BE2C (cell line): ENCODE data around the gene DNASE2.
"Not testable (repeated sequence)": the region's sequence is repeated elsewhere in the genome, so short reads cannot be mapped to it uniquely, and the experiment has no call there.

Source experiments
- DNase-seq: peaks from one replicate; pipeline ENCODE4 v3.0.0-alpha.2; 2020
- H3K27me3 ChIP-seq: fragments of 250-450 bp; sonication (Bioruptor Pico); 2 replicates; pipeline ENCODE4 v1.5.1; 2020; ENCODE audit warnings: mild to moderate bottlenecking
- H3K36me3 ChIP-seq: fragments of 250-450 bp; sonication (Bioruptor Pico); 2 replicates; pipeline ENCODE4 v1.5.1; 2020; ENCODE audit warnings: mild to moderate bottlenecking
- H3K4me1 ChIP-seq: fragments of 250-450 bp; sonication (Bioruptor Pico); 2 replicates; pipeline ENCODE4 v1.5.1; 2020
- H3K4me3 ChIP-seq: 2 replicates; pipeline ENCODE4 v1.5.1; 2011; ENCODE audit warnings: low read depth, low read length
- H3K9me3 ChIP-seq: fragments of 250-450 bp; sonication (Bioruptor Pico); 2 replicates; pipeline ENCODE4 v1.5.1; 2020
- TF ChIP-seq, protein P1 (sequence below): IDR thresholded peaks from 2 replicates; pipeline ENCODE4 v1.5.1; 2012; ENCODE audit warnings: mild to moderate bottlenecking, low read depth, low read length

Gene DNASE2

DNA sequence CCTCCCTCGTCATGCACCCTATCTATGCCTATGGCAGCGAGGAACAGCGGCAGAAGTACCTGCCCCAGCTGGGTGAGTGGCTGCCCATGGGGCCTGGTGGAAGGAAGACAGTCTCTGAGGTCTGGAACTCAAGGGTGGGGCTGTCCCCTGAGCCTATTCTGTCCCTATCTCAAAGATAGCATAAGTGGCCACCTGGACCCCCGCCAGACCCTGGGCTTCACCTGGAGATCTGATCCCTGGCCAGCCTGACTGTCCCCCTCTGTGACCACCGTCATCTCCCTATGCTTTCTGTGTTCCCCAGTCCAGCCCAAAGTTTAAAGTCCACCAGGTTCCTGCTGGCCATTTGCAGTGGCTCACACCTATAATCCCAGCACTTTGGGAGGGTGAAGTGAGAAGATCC lies 12.3 kb upstream of the DNASE2 start:
- Histone ChIP-seq H3K36me3 (no peaks in the 10 kb centered on the region), H3K4me1 (no peaks in the 10 kb centered on the region), H3K27me3 (no peaks in the 10 kb centered on the region), H3K4me3 (no peak overlapping the region), H3K9me3 (no peaks in the 10 kb centered on the region)
- TF ChIP-seq, protein P1, sequence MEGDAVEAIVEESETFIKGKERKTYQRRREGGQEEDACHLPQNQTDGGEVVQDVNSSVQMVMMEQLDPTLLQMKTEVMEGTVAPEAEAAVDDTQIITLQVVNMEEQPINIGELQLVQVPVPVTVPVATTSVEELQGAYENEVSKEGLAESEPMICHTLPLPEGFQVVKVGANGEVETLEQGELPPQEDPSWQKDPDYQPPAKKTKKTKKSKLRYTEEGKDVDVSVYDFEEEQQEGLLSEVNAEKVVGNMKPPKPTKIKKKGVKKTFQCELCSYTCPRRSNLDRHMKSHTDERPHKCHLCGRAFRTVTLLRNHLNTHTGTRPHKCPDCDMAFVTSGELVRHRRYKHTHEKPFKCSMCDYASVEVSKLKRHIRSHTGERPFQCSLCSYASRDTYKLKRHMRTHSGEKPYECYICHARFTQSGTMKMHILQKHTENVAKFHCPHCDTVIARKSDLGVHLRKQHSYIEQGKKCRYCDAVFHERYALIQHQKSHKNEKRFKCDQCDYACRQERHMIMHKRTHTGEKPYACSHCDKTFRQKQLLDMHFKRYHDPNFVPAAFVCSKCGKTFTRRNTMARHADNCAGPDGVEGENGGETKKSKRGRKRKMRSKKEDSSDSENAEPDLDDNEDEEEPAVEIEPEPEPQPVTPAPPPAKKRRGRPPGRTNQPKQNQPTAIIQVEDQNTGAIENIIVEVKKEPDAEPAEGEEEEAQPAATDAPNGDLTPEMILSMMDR, result no peak
- DNase-seq, result no peak

DNA sequence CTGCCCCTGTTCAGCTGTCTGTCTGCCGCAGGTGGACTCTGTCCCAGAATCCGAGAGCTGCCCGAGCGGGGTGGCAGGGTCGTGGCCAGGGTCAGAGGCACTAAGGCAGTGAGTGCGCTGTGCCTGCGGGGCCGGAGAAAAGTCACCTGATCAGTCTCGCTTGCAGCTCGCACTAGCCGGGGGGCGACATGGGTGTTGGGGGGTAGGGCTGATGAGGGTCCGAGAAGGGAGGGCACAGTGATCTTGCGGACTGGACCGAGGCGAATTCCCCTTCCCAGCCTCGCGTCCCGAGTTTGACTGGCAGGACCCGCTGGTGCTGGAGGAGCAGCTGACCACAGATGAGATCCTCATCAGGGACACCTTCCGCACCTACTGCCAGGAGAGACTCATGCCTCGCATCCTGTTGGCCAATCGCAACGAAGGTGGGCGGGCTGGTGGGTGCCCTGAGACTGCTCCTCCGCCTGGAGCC lies 10.3 kb upstream of the DNASE2 start:
- DNase-seq, result no peak

DNA sequence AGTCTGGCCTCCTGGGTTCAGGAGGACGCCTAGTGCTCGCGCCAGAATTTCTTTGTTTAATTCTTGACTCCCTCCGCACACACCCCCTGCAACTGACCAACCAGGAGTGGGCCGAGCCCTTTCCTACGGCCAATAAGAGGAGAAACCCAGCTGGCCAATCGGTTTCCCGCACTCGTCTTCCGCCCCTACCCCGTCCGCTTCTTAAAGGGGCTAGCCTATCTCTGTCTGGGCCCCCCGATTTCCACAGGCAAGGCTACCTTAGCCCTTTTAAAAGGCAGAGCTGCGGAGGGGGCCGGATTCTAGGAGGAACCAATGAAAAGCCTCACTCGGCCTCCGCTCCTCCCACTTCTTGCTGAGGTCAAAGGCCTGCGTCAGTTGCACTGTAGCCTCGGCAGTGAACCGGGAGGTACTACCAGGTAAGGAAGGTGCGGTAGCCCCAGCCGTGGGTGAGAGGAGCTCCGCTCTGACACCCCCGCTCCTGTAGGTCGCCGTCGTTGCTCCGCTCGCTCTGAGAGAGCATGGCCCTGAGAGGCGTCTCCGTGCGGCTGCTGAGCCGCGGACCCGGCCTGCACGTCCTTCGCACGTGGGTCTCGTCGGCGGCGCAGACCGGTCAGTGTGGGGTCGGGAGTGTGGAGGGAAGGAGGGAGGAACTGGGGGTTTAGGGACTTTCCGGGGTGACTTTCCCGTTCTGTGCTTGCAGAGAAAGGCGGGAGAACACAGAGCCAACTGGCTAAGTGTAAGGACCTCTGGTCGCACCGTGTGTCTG lies 9.7 kb upstream of the DNASE2 start, which contains the start of gene GCDH:
Gene GCDH, plus strand, starts transcription at position 374 of the 766 bp plus-strand sequence. Its CDS starts 145 bp downstream, at position 519.
- H3K4me3 ChIP-seq, result peak within 1 kb of the TSS; percentile 79
- peak; percentile 98 for DNase-seq
- no peaks in the 10 kb centered on the region for H3K9me3 ChIP-seq
- TF ChIP-seq, protein P1, result no peak; the same call in 1 of the 2 replicates
- no peaks in the 10 kb centered on the region for H3K36me3 ChIP-seq
- no peaks in the 10 kb centered on the region; the same call in 1 of the 2 replicates for H3K4me1 ChIP-seq
- H3K27me3 ChIP-seq, result peaks cover under 1% of the 10 kb centered on the region

More for the DNA sequence above, 10.3 kb upstream of the DNASE2 start:
- peak overlapping the region; percentile 79 for H3K4me3 ChIP-seq
- no peaks in the 10 kb centered on the region for H3K9me3 ChIP-seq
- H3K27me3 ChIP-seq, result no peaks in the 10 kb centered on the region; the same call in 1 of the 2 replicates
- H3K36me3 ChIP-seq, result no peaks in the 10 kb centered on the region
- TF ChIP-seq, protein P1, result no peak
- no peaks in the 10 kb centered on the region for H3K4me1 ChIP-seq

DNA sequence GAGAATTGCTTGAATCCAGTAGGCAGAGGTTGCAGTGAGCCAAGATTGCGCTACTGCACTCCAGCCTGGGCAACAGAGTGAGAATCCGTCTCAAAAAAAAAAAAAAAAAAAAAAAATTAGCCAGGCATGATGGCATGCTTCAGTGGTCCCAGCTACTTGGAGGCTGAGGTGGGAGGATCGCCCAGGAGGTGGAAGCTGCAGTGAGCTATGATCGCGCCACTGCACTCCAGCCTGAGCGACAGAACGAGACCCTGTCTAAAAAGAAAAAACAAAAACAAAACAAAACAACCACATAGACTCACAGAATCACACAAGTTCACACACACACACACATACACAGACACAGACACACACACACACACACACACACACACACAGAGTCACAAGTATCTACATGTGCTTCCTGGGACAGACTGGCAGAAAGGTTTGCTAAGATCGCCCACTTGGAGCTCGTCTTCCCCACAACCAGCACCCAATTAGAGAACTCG lies 9.1 kb upstream of the DNASE2 start:
- not testable (repeated sequence) for DNase-seq, H3K9me3 ChIP-seq, H3K27me3 ChIP-seq, H3K36me3 ChIP-seq, H3K4me1 ChIP-seq
- peak overlapping the region; percentile 39 for H3K4me3 ChIP-seq

DNA sequence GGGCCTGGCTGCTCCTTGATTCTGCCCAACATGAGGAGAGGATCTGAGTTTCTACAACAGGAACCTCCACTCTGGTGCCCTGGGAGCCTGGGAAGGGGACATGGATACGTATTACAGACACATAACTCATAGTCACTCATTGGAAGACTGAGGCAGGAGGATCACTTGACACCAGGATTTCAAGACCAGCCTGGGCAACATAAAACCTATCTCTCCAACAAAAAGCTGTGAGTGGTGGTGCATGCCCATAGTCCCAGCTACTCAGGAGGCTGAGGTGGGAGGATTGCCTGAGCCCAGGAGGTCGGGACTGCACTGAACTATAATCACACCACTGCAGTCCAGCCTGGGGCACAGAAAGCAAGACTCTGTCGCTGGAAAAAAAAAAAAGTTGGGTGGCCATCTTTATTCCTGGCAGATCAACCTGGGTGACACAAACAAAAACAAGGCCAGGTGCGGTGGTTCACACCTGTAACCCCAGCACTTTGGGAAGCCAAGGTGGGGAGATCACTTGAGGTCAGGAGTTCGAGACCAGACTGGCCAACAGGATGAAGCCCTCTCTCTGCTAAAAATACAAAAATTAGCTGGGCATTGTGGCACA lies 6.9 kb upstream of the DNASE2 start:
- Histone ChIP-seq H3K4me3 (no peak overlapping the region), H3K9me3 (peaks cover 11% of the 10 kb centered on the region), H3K27me3 (peaks cover 13% of the 10 kb centered on the region), H3K36me3 (no peaks in the 10 kb centered on the region), H3K4me1 (no peaks in the 10 kb centered on the region; the same call in 1 of the 2 replicates)
- TF ChIP-seq, protein P1, result no peak
- no peak for DNase-seq

DNA sequence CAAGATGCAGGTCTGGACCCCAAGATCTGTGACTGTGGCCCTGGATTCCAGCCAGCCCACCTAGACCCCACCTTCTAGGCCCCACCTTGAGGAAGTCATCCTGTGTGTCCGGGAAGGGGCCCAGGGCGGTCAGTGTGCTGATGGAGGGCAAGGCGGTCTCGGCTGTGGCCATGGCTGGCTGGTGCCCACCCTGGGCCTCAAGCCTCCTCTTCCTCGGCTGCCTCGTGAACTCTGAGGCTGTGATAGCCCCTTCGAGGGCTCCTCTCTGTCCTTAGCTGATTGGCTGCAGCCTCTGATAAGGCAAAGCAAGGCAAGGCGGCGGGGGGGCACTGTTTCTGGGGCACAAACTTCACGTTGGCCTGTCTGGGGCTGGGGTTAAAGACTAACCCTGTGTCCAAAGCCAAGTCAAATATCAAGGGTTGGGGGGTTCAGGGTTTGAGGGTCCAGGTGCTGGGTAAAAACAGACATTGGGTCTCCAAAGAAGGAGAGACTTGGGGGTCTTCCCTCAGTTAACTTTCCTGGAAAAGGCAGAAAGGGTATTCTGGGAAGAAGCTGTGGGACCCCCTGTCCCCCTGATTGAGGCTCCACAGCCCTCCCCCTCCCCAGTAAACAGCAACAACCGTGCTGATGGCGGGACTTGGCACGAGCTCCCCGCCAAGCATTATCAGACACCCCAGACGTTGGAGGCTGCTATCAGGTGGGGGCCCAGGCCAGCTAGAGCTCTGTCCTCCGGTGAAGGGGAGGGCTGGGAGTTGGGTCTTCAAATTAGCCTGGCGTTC lies 5.9 kb upstream of the DNASE2 start, which contains the start of gene KLF1:
Gene KLF1, minus strand, starts transcription at position 233 of the 779 bp plus-strand sequence. Its CDS starts 61 bp downstream, at position 172.
- DNase-seq, result no peak
- Histone ChIP-seq H3K36me3 (no peaks in the 10 kb centered on the region), H3K27me3 (peaks cover 13% of the 10 kb centered on the region), H3K4me3 (peak within 1 kb of the TSS; percentile 36), H3K4me1 (no peaks in the 10 kb centered on the region; the same call in 1 of the 2 replicates), H3K9me3 (peaks cover 11% of the 10 kb centered on the region)
- TF ChIP-seq, protein P1, result no peak
